Gastroesophageal sphincter (tissue), 4 donors: ENCODE results near the gene FNDC3B. TPM values are rescaled to one million over a fixed set of nuclear protein-coding genes. Genes with fewer than 3 reads are reported as not detected.
A peak's percentile ranks its signal among the peaks of the same experiment; 100 is the strongest.

Experiments used
- ATAC-seq: fragments of 150-250 bp; one replicate; pipeline ENCODE4 v1.9.1; 2016; ENCODE audit warnings: mild to moderate bottlenecking, moderate library complexity
- H3K27ac ChIP-seq, 4 donors: fragments of 200-600 bp; sonication (generic) in 3 of 4; 1 replicate in 3 of 4; 2 replicates in 1 of 4; pipeline ENCODE4 v1.5.1; 2016 to 2019
- H3K27me3 ChIP-seq: fragments of 200-600 bp; sonication (generic); one replicate; pipeline ENCODE4 v1.5.1; 2019
- H3K36me3 ChIP-seq, 2 donors: fragments of 200-600 bp; sonication (generic); one replicate each; pipeline ENCODE4 v1.5.1; 2019; ENCODE audit warnings: control low read depth in 1 of 2
- H3K4me1 ChIP-seq, 3 donors: fragments of 200-600 bp; sonication (generic); 1 replicate in 2 of 3; 2 replicates in 1 of 3; pipeline ENCODE4 v1.5.1; 2016 to 2019; ENCODE audit warnings: control low read depth in 2 of 3
- H3K4me3 ChIP-seq, 2 donors: fragments of 200-600 bp; sonication (generic); one replicate each; pipeline ENCODE4 v1.5.1; 2019; ENCODE audit warnings: mild to moderate bottlenecking in 1 of 2, moderate library complexity in 1 of 2
- H3K9me3 ChIP-seq, 3 donors: fragments of 200-600 bp; sonication (generic); one replicate each; pipeline ENCODE4 v1.5.1; 2017 to 2019; ENCODE audit warnings: control low read depth in 2 of 3
- CTCF ChIP-seq, 4 experiments: fragments of 200-600 bp in 2 of 4; fragments of 450-650 bp in 2 of 4; sonication (generic) in 1 of 4; IDR thresholded peaks; one replicate each; pipeline ENCODE4 v1.5.1; 2017 to 2019; ENCODE audit warnings: antibody characterized with exemption in 4 of 4, mild to moderate bottlenecking in 2 of 4, moderate library complexity in 2 of 4
- EP300 ChIP-seq: sonication (generic); formaldehyde crosslinking; IDR thresholded peaks from one replicate; pipeline ENCODE4 v1.6.1; 2017; ENCODE audit warnings: antibody characterized with exemption, mild to moderate bottlenecking
- POLR2A ChIP-seq, 2 donors: fragments of 450-650 bp; IDR thresholded peaks; one replicate each; pipeline ENCODE4 v1.6.1; 2017; ENCODE audit warnings: antibody characterized with exemption in 2 of 2, mild to moderate bottlenecking in 2 of 2, moderate library complexity in 1 of 2
- POLR2AphosphoS5 ChIP-seq: sonication (generic); formaldehyde crosslinking; IDR thresholded peaks from one replicate; pipeline ENCODE4 v1.6.1; 2017; ENCODE audit warnings: antibody characterized with exemption
- WGBS, 2 donors: methylation state at CpG; one replicate each; pipeline ENCODE4 v1.1.5; 2018; ENCODE audit warnings: low coverage in 1 of 2; 5-methylcytosine and 5-hydroxymethylcytosine counted together
- total RNA-seq, 4 donors: library from RNA; depleted of rRNA; stranded (reverse); fragments of >200 nt; gene quantifications; one replicate each; pipeline ENCODE4 v1.1.0, GENCODE V29; 2016

The FNDC3B gene
- total RNA-seq, 4 donors from 2014 or later, result 53.1 to 97.2 (median 70.8) TPM

GRCh38 chr3:172356427-172356826 lies 317.0 kb downstream of the FNDC3B start:
- no peak overlapping the region for H3K4me3 ChIP-seq
- peak overlapping the region in 2 of 4 donors; percentile 25 to 41 for H3K27ac ChIP-seq
- peaks cover 9 to 41% (median 11%) of the 10 kb centered on the region in 3 donors for H3K4me1 ChIP-seq
- H3K27me3 ChIP-seq, result no peaks in the 10 kb centered on the region
- no peak for ATAC-seq
- H3K36me3 ChIP-seq, result peaks cover 0 to 38% of the 10 kb centered on the region in 2 donors
- WGBS, 2 donors, result 79 to 94% methylated on average over 4 to 5 of the region's 5 CpGs
- no peaks in the 10 kb centered on the region for H3K9me3 ChIP-seq
- TF ChIP-seq POLR2AphosphoS5 (no peak), POLR2A (IDR thresholded peaks at IDR 0.05) (no peak), CTCF (IDR thresholded peaks at IDR 0.05) (no peak), EP300 (no peak)

- Histone ChIP-seq H3K4me1 (peaks cover 9 to 41% (median 11%) of the 10 kb centered on the region in 3 donors), H3K27me3 (no peaks in the 10 kb centered on the region), H3K36me3 (peaks cover 0 to 38% of the 10 kb centered on the region in 2 donors), H3K27ac (no peak overlapping the region), H3K4me3 (no peak overlapping the region), H3K9me3 (no peaks in the 10 kb centered on the region)
- TF ChIP-seq POLR2AphosphoS5 (no peak), POLR2A (IDR thresholded peaks at IDR 0.05) (no peak), CTCF (IDR thresholded peaks at IDR 0.05) (no peak), EP300 (no peak)
- ATAC-seq, result no peak
- 63 to 71% methylated on average over 3 to 6 of the region's 6 CpGs for WGBS, 2 donors
These were observed 318.7 kb downstream of the FNDC3B start for GRCh38 chr3:172357850-172358754.

- TF ChIP-seq CTCF (IDR thresholded peaks at IDR 0.05), result no peak
- no peak for TF ChIP-seq POLR2AphosphoS5
- no peak for TF ChIP-seq EP300
- no peak for TF ChIP-seq POLR2A (IDR thresholded peaks at IDR 0.05)
- Histone ChIP-seq H3K27ac (no peak overlapping the region), H3K4me3 (no peak overlapping the region), H3K9me3 (no peaks in the 10 kb centered on the region), H3K4me1 (peaks cover 9 to 41% (median 11%) of the 10 kb centered on the region in 3 donors), H3K36me3 (peaks cover 0 to 42% of the 10 kb centered on the region in 2 donors), H3K27me3 (no peaks in the 10 kb centered on the region)
- WGBS, 2 donors, result 62 to 89% methylated on average over 1 of the region's 1 CpG
- ATAC-seq, result no peak
These were observed 319.9 kb downstream of the FNDC3B start for GRCh38 chr3:172359231-172359630.

- no peaks in the 10 kb centered on the region for H3K9me3 ChIP-seq
- 95 to 100% methylated on average over 2 of the region's 2 CpGs for WGBS, 2 donors
- no peak overlapping the region for H3K4me3 ChIP-seq
- peaks cover 8 to 34% (median 11%) of the 10 kb centered on the region in 3 donors for H3K4me1 ChIP-seq
- peaks cover 0 to 49% of the 10 kb centered on the region in 2 donors for H3K36me3 ChIP-seq
- H3K27ac ChIP-seq, result no peak overlapping the region
- no peak for ATAC-seq
- H3K27me3 ChIP-seq, result no peaks in the 10 kb centered on the region
- TF ChIP-seq POLR2A (IDR thresholded peaks at IDR 0.05) (no peak), EP300 (no peak), POLR2AphosphoS5 (no peak), CTCF (IDR thresholded peaks at IDR 0.05) (no peak)
These were observed 320.6 kb downstream of the FNDC3B start for GRCh38 chr3:172359996-172360395.

- 83% methylated on average over 1 of the region's 1 CpG; no CpG with 5 or more reads in 1 of the 2 donors for WGBS, 2 donors
- TF ChIP-seq POLR2AphosphoS5 (no peak), EP300 (no peak), CTCF (IDR thresholded peaks at IDR 0.05) (no peak), POLR2A (IDR thresholded peaks at IDR 0.05) (no peak)
- H3K27me3 ChIP-seq, result no peaks in the 10 kb centered on the region
- H3K4me1 ChIP-seq, result peaks cover 0 to 20% (median 0%) of the 10 kb centered on the region in 3 donors
- no peaks in the 10 kb centered on the region for H3K9me3 ChIP-seq
- peaks cover 0 to 61% of the 10 kb centered on the region in 2 donors for H3K36me3 ChIP-seq
- no peak overlapping the region for H3K4me3 ChIP-seq
- ATAC-seq, result no peak
- no peak overlapping the region for H3K27ac ChIP-seq
These were observed 323.2 kb downstream of the FNDC3B start for GRCh38 chr3:172362583-172362982.
